OCI-LY3 (cell line): ENCODE results near the gene NDUFS6.

Experiments
- EZH2phosphoT487 ChIP-seq: fragments of 200-600 bp; shearing (Covaris generic); IDR thresholded peaks from 2 replicates; pipeline ENCODE4 v1.6.1; 2018; ENCODE audit warnings: antibody characterized with exemption, mixed run types, low read depth
- TF ChIP-seq, protein P1 (sequence below): fragments of 200-600, 300-600 bp; sonication (generic); IDR thresholded peaks from 2 replicates; pipeline ENCODE4 v1.5.1; 2014; ENCODE audit warnings: antibody characterized with exemption, low read length, low read depth

DNA sequence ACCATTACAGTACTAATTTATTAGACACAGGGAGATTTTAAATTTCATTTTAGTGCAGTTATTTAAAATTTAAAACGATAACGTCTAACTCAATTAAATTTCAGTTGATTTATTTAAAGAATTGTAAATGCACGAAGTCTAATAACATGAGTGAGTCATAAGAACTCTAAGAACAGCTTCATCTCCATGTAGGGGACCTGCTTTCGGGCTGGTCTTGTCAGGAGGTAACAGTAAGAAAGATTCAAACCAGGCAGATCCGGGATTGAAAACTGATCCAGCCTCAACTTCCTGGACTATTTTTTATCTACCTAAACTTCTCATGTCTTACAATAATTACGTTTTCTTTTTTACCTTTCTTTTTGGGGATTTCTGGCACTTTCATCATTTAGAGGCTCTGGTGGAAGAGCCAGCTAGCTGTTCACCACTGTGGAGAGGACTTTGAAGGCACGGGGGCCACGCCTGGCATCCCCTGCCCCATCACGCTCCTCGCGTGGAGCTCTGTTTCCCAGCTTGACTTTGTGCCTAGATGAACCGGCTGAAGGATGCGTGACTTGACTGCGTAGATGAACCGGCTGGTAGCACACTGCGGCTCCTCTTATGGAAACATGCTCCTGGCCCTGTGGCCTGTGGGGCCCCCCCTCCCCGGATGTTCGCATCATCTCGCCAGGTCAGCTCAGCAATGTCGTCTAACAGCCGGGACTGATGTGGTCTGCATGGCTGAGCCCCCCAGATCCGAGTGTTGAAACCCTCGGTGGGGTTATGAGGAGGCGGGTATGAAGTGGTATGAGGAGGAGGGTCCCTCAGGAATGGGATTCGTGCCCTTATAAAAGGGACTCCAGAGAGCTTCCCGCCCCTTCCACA lies 26.0 kb downstream of the NDUFS6 start:
- TF ChIP-seq, protein P1, sequence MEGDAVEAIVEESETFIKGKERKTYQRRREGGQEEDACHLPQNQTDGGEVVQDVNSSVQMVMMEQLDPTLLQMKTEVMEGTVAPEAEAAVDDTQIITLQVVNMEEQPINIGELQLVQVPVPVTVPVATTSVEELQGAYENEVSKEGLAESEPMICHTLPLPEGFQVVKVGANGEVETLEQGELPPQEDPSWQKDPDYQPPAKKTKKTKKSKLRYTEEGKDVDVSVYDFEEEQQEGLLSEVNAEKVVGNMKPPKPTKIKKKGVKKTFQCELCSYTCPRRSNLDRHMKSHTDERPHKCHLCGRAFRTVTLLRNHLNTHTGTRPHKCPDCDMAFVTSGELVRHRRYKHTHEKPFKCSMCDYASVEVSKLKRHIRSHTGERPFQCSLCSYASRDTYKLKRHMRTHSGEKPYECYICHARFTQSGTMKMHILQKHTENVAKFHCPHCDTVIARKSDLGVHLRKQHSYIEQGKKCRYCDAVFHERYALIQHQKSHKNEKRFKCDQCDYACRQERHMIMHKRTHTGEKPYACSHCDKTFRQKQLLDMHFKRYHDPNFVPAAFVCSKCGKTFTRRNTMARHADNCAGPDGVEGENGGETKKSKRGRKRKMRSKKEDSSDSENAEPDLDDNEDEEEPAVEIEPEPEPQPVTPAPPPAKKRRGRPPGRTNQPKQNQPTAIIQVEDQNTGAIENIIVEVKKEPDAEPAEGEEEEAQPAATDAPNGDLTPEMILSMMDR = no peak
- TF ChIP-seq EZH2phosphoT487 = no peak
